WTC11 (cell line): ENCODE measurements around the gene GPC6. TPM values are rescaled to one million over a fixed set of nuclear protein-coding genes. Genes with fewer than 3 reads are reported as not detected.

ENCODE experiments used
- ATAC-seq: fragments of 200-7000 bp; cut with Tn5 transposase; 2 replicates; pipeline ENCODE4 v1.10.0; 2021; ENCODE audit warnings: mild to moderate bottlenecking, moderate library complexity
- CTCF ChIA-PET: fragments of 300-600 bp; sonication (Branson Sonifier 250); formaldehyde crosslinking; loops from one replicate; lab custom pipeline; 2021; ENCODE audit warnings: antibody characterized with exemption; lab: Charles Lee
- POLR2A ChIA-PET: fragments of 350-600 bp; sonication (Branson Sonifier 250); formaldehyde crosslinking; loops from one replicate; lab custom pipeline; 2021; ENCODE audit warnings: antibody characterized with exemption; lab: Charles Lee
- DNase-seq: peaks from one replicate; pipeline ENCODE4 v3.0.0; 2021; ENCODE audit warnings: low spot score
- H3K27ac Mint-ChIP-seq: 2 replicates; pipeline ENCODE4 v1.8.0; 2021; ENCODE audit warnings: mixed read lengths
- H3K27me3 Mint-ChIP-seq: 2 replicates; pipeline ENCODE4 v1.8.0; 2021; ENCODE audit warnings: low read depth, mild to moderate bottlenecking, moderate library complexity, mixed read lengths
- H3K36me3 Mint-ChIP-seq: 2 replicates; pipeline ENCODE4 v1.8.0; 2021; ENCODE audit warnings: mixed read lengths
- H3K4me1 Mint-ChIP-seq: 2 replicates; pipeline ENCODE4 v1.8.0; 2022; ENCODE audit warnings: mixed read lengths
- H3K4me3 Mint-ChIP-seq: 2 replicates; pipeline ENCODE4 v1.8.0; 2021; ENCODE audit warnings: mild to moderate bottlenecking, moderate library complexity, mixed read lengths
- H3K9me3 Mint-ChIP-seq: 2 replicates; pipeline ENCODE4 v1.8.0; 2021; ENCODE audit warnings: mixed read lengths
- CREB1 ChIP-seq: sonication (generic); formaldehyde crosslinking; IDR thresholded peaks from 2 replicates; pipeline ENCODE4 v1.8.0; 2023; ENCODE audit warnings: mild to moderate bottlenecking, missing genetic modification reagents
- FOXJ3 ChIP-seq: sonication (generic); formaldehyde crosslinking; IDR thresholded peaks from 2 replicates; pipeline ENCODE4 v1.9.0; 2021; ENCODE audit warnings: missing genetic modification reagents, mild to moderate bottlenecking, borderline replicate concordance
- FOXP4 ChIP-seq: sonication (generic); formaldehyde crosslinking; IDR thresholded peaks from 2 replicates; pipeline ENCODE4 v1.8.0; 2022; ENCODE audit warnings: mild to moderate bottlenecking, missing genetic modification reagents
- GABPB1 ChIP-seq: sonication (generic); formaldehyde crosslinking; IDR thresholded peaks from 2 replicates; pipeline ENCODE4 v1.8.1; 2023; ENCODE audit warnings: mild to moderate bottlenecking, missing genetic modification reagents
- HMGA2 ChIP-seq: fragments of 250-450 bp; sonication (Bioruptor Pico); IDR thresholded peaks from 2 replicates; pipeline ENCODE4 v1.4.0; 2021; ENCODE audit warnings: mild to moderate bottlenecking, moderate library complexity
- MXD4 ChIP-seq: fragments of 250-450 bp; sonication (Bioruptor Pico); IDR thresholded peaks from 2 replicates; pipeline ENCODE4 v1.8.0; 2021; ENCODE audit warnings: mild to moderate bottlenecking, moderate library complexity, borderline replicate concordance
- RORB ChIP-seq: fragments of 250-450 bp; sonication (Bioruptor Pico); IDR thresholded peaks from 2 replicates; pipeline ENCODE4 v1.9.0; 2021; ENCODE audit warnings: mild to moderate bottlenecking
- ZNF232 ChIP-seq: sonication (generic); formaldehyde crosslinking; IDR thresholded peaks from 2 replicates; pipeline ENCODE4 v1.8.0; 2022; ENCODE audit warnings: mild to moderate bottlenecking, missing genetic modification reagents
- ZNF281 ChIP-seq: sonication (generic); formaldehyde crosslinking; IDR thresholded peaks from 2 replicates; pipeline ENCODE4 v1.8.0; 2023; ENCODE audit warnings: mild to moderate bottlenecking, missing genetic modification reagents
- ZNF396 ChIP-seq: fragments of 250-450 bp; sonication (Bioruptor Pico); IDR thresholded peaks from 2 replicates; pipeline ENCODE4 v1.8.0; 2021; ENCODE audit warnings: mild to moderate bottlenecking, moderate library complexity, borderline replicate concordance
- ZNF512 ChIP-seq: sonication (generic); formaldehyde crosslinking; IDR thresholded peaks from 2 replicates; pipeline ENCODE4 v1.8.1; 2022; ENCODE audit warnings: missing genetic modification reagents, borderline replicate concordance
- total RNA-seq: library from RNA; stranded (reverse); gene quantifications from 3 replicates; pipeline ENCODE4 v1.2.3, GENCODE V29; 2021
- TF ChIP-seq, protein P1 (sequence below): sonication (generic); formaldehyde crosslinking; IDR thresholded peaks from 2 replicates; pipeline ENCODE4 v1.8.1; 2022; ENCODE audit warnings: low read depth, missing genetic modification reagents, borderline replicate concordance
- TF ChIP-seq, protein P2 (sequence below): sonication (generic); formaldehyde crosslinking; IDR thresholded peaks from 2 replicates; pipeline ENCODE4 v1.8.1; 2023; ENCODE audit warnings: mild to moderate bottlenecking, missing genetic modification reagents, moderate library complexity

GPC6 gene
- total RNA-seq, 1 experiment from 2014 or later = 19.5 TPM

- TF ChIP-seq ZNF512 (no peak), MXD4 (CRISPR knock-in tag) (no peak), ZNF232 (CRISPR knock-in tag) (no peak), HMGA2 (CRISPR knock-in tag) (no peak), CREB1 (CRISPR knock-in tag) (no peak), RORB (no peak)
- TF ChIP-seq, protein P1, sequence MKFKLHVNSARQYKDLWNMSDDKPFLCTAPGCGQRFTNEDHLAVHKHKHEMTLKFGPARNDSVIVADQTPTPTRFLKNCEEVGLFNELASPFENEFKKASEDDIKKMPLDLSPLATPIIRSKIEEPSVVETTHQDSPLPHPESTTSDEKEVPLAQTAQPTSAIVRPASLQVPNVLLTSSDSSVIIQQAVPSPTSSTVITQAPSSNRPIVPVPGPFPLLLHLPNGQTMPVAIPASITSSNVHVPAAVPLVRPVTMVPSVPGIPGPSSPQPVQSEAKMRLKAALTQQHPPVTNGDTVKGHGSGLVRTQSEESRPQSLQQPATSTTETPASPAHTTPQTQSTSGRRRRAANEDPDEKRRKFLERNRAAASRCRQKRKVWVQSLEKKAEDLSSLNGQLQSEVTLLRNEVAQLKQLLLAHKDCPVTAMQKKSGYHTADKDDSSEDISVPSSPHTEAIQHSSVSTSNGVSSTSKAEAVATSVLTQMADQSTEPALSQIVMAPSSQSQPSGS (CRISPR knock-in tag) = no peak
- peaks cover 30% of the 10 kb centered on the region for H3K4me1 Mint-ChIP-seq
- no peak overlapping the region for H3K4me3 Mint-ChIP-seq
- no peak overlapping the region for H3K27ac Mint-ChIP-seq
- peaks cover 21% of the 10 kb centered on the region for H3K36me3 Mint-ChIP-seq
- CTCF ChIA-PET = no interaction called here
- DNase-seq (no peak), ATAC-seq (no peak)
- H3K9me3 Mint-ChIP-seq = peaks cover 17% of the 10 kb centered on the region
- POLR2A ChIA-PET = no interaction called here
- H3K27me3 Mint-ChIP-seq = no peaks in the 10 kb centered on the region
These were observed 245.7 kb downstream of the GPC6 start for GRCh38 chr13:93472296-93472695.

DNA sequence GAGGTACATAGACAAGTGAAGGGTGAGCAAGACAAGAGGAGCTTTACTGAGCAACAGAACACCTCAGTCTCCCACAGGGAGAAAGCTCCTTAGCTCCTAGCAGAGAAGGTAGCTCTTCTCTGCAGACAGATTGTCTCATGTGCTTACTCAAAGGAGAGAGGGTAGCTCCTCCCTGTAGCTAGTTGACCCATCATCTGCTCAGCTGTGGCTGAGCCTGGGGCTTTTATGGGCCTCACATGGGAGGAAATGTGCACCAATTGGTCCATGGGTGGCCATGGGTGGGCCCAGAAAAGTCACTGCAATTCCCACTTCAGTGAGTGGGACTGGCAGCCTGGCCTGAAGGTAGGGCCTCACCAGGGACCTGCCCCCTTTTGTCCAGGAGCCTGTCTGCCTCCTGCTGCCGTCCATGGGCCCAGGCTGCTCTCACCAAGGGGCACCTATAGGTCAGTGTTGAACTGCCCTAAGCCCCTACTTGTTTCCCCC lies 246.2 kb downstream of the GPC6 start:
- Mint-ChIP-seq H3K27me3 (no peaks in the 10 kb centered on the region), H3K27ac (no peak overlapping the region), H3K4me3 (no peak overlapping the region), H3K36me3 (peaks cover 21% of the 10 kb centered on the region), H3K9me3 (peaks cover 17% of the 10 kb centered on the region), H3K4me1 (peaks cover 30% of the 10 kb centered on the region)
- ChIA-PET POLR2A (no interaction called here), CTCF (no interaction called here)
- DNase-seq (no peak), ATAC-seq (no peak)
- TF ChIP-seq, protein P2, sequence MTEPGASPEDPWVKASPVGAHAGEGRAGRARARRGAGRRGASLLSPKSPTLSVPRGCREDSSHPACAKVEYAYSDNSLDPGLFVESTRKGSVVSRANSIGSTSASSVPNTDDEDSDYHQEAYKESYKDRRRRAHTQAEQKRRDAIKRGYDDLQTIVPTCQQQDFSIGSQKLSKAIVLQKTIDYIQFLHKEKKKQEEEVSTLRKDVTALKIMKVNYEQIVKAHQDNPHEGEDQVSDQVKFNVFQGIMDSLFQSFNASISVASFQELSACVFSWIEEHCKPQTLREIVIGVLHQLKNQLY (CRISPR knock-in tag) = no peak
- TF ChIP-seq GABPB1 (CRISPR knock-in tag) (no peak), FOXJ3 (CRISPR knock-in tag) (no peak), ZNF396 (CRISPR knock-in tag) (no peak), FOXP4 (CRISPR knock-in tag) (no peak), ZNF281 (CRISPR knock-in tag) (no peak)
